Endothelial cell of umbilical vein (primary cell): ENCODE measurements around the gene HECTD4.

Experiments used
- CTCF ChIP-seq, 2 donors: IDR thresholded peaks; 1 replicate in 1 of 2; 2 replicates in 1 of 2; pipeline ENCODE4 v1.5.1; 2011; ENCODE audit warnings: low read length in 2 of 2, mild to moderate bottlenecking in 2 of 2, moderate library complexity in 2 of 2, control low read depth in 1 of 2, inconsistent platforms in 1 of 2, low read depth in 1 of 2; ENCODE audit not compliant: insufficient read depth in 1 of 2; ENCODE audit errors: extremely low read depth in 1 of 2
- EZH2 ChIP-seq: IDR thresholded peaks from 2 replicates; pipeline ENCODE4 v1.6.1; 2012; ENCODE audit warnings: borderline replicate concordance, low read depth, mild to moderate bottlenecking, moderate library complexity, low read length, inconsistent platforms; ENCODE audit not compliant: severe bottlenecking
- FOS ChIP-seq: IDR thresholded peaks from 2 replicates; pipeline ENCODE4 v1.6.1; 2011; ENCODE audit warnings: mild to moderate bottlenecking, low read length, moderate library complexity, borderline replicate concordance; ENCODE audit not compliant: insufficient read depth
- GATA2 ChIP-seq: IDR thresholded peaks from 2 replicates; pipeline ENCODE4 v1.7.0; 2011; ENCODE audit warnings: low read depth, mild to moderate bottlenecking, moderate library complexity, mixed read lengths, low read length; ENCODE audit not compliant: insufficient read length, insufficient read depth
- JUN ChIP-seq: IDR thresholded peaks from 2 replicates; pipeline ENCODE4 v1.6.1; 2011; ENCODE audit warnings: borderline replicate concordance, low read depth; ENCODE audit not compliant: insufficient read length, insufficient read depth
- MAX ChIP-seq: IDR thresholded peaks from 2 replicates; pipeline ENCODE4 v1.6.1; 2011; ENCODE audit not compliant: insufficient read depth, insufficient read length
- MYC ChIP-seq: IDR thresholded peaks from one replicate; pipeline ENCODE4 v1.6.1; 2011; ENCODE audit warnings: mild to moderate bottlenecking, low read depth, low read length
- POLR2A ChIP-seq: IDR thresholded peaks from 2 replicates; pipeline ENCODE4 v1.6.1; 2012; ENCODE audit warnings: low read depth, mild to moderate bottlenecking, control low read depth, low read length
- POLR2AphosphoS5 ChIP-seq: IDR thresholded peaks from 2 replicates; pipeline ENCODE4 v1.6.1; 2012; ENCODE audit warnings: low read depth, mild to moderate bottlenecking, control low read depth, low read length, moderate library complexity; ENCODE audit not compliant: insufficient read depth

GRCh38 chr12:112341046-112341825 is 41.0 kb downstream of the HECTD4 start:
- TF ChIP-seq POLR2A: no peak
- no peak for TF ChIP-seq CTCF (IDR thresholded peaks at IDR 0.05; ENCODE audit: extremely low read depth in 1 of 2, insufficient read depth in 1 of 2, low read depth in 1 of 2, low read length in 2 of 2)
- no peak for TF ChIP-seq EZH2
- no peak for TF ChIP-seq POLR2AphosphoS5
- no peak for TF ChIP-seq MYC
- no peak for TF ChIP-seq JUN
- no peak for TF ChIP-seq FOS
- no peak for TF ChIP-seq MAX
- TF ChIP-seq GATA2: no peak
